ENCODE measurements around the gene EREG.

- TF ChIP-seq CTCF (IDR thresholded peaks at IDR 0.05 in 8 of 11, conservative IDR thresholded peaks at IDR 0.05 in 3 of 11) (no peak), POLR2AphosphoS5 (IDR thresholded peaks at IDR 0.05) (no peak), POLR2A (IDR thresholded peaks at IDR 0.05) (no peak)
Measured at GRCh38 chr4:74408639-74409038, 43.7 kb downstream of the EREG start.

Measured in spleen (tissue), 7 donors.